D721Med (cell line): Measurements from ENCODE around the gene CHD1L.

Experiments used
- DNase-seq: peaks from one replicate; pipeline ENCODE4 v3.0.0; 2011; ENCODE audit warnings: low spot score; ENCODE audit not compliant: insufficient read length
- FAIRE-seq: peaks from 2 replicates; lab custom pipeline; 2011; peaks lifted over from hg19 to GRCh38; lab: Jason Lieb, UNC
- CTCF ChIP-seq: IDR thresholded peaks from 2 replicates; pipeline ENCODE4 v1.5.1; 2012; ENCODE audit warnings: mild to moderate bottlenecking, control low read depth; ENCODE audit not compliant: insufficient read depth; ENCODE audit errors: missing control alignments

CHD1L gene

GRCh38 chr1:147337040-147337630, 94.7 kb downstream of the CHD1L start:
- FAIRE-seq (peak; percentile 25), DNase-seq (no peak)
- no peak for TF ChIP-seq CTCF

- DNase-seq (no peak), FAIRE-seq (no peak)
- no peak for TF ChIP-seq CTCF
Observed at GRCh38 chr1:147338571-147338970, 96.1 kb downstream of the CHD1L start.

GRCh38 chr1:147341246-147341645, 98.8 kb downstream of the CHD1L start:
- no peak for DNase-seq
- no peak for FAIRE-seq
- no peak for TF ChIP-seq CTCF
